Stimulated activated CD8-positive, alpha-beta memory T cell treated with anti-CD3 and anti-CD28 coated beads, Interleukin-15, amount 100 ng/mL, for 1 hour (primary cell): Measurements from ENCODE around the gene PRPSAP1.

Experiments
- DNase-seq: peaks from one replicate; pipeline ENCODE4 v3.0.0-alpha.2; 2020; ENCODE audit warnings: low read depth

The PRPSAP1 gene

DNA sequence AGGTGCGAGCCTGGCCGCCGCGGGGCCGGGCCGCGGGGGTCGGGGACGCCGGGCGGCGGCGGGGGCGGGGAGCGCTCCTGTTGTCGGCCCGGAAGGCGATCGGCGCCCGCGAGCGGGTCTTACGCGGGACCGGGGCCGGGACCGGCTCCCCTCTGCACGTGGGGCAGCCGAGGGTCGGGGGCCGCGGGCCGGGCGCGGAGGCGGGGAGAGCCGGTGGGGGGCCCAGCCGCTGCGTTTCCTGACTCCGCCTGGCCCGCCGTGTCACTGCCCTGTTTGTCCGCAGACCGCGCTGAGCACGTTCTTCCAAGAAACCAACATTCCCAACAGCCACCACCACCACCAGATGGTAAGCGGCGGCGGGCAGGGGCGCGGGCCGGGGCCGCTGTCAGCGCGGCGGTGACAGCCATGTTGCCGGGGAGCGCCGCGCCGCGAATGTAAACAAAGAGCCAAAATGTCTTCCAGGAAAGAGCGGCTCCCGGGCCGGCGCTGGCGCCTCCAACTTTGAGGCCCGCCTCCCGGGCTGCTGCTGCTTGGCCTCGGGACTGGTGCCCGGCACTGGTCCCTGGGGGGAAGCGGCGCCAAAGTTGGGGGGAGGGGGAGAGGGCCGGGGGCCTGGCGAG is 88.0 kb downstream of the PRPSAP1 start:
- no peak for DNase-seq

DNA sequence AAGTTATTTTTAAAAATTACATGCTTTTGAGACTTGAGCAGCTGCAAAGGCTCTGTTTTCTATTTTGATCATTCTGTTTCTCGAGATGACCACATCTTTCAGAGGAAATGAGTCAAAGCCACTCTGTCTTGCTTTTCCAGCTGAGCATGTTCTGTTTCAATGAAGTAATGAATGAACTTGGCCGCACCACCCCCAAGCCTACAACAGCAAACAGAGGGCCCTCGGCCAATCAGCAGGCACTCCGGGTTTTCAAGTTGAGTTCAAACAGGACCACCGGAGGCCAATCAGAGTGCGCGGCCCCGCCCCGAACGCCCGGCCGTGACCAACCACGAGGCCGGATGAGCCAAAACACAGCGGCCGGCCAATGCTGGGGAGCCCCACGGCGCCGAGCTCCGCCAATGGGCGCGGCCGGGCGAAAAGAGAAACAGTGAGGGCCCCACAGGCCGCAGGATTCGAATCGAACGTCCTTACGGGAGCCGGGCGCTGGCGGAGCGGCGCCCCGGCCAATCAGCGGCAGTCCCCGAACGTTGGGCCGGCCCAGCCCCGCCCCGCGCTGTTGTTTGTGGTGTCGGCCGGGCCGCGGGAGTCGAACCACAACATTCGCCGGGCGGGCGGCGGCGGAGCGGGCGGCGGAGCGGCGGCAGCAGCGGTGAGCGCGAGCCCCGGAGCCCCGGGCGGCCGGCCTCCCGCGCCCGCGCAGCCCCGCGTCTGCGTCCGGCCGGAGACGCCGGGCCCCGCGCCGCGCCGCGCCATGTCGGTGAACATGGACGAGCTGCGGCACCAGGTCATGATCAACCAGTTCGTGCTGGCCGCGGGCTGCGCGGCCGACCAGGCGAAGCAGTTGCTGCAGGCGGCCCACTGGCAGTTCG is 88.7 kb downstream of the PRPSAP1 start, which contains the start of gene UBALD2:
Gene UBALD2, plus strand, starts transcription at position 594 of the 869 bp plus-strand sequence. Its CDS starts 158 bp downstream, at position 752.
- DNase-seq, result peak; percentile 96

DNA sequence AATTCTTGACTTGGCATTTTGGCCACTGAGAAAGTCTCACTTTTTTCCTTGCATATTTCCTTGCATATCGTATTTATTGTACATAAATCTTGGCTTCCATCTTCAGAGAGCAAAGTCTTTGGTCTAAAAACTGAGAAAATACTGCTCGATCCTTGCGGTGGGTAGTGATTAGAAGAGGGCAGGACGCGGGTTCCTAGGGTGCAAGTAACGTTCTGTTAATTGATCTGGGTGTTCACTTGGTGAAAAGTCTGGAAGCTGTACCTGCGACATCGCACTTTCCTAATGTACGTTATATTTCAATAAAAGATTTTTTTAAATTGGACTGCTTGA is 89.3 kb downstream of the PRPSAP1 start:
- DNase-seq, result no peak

DNA sequence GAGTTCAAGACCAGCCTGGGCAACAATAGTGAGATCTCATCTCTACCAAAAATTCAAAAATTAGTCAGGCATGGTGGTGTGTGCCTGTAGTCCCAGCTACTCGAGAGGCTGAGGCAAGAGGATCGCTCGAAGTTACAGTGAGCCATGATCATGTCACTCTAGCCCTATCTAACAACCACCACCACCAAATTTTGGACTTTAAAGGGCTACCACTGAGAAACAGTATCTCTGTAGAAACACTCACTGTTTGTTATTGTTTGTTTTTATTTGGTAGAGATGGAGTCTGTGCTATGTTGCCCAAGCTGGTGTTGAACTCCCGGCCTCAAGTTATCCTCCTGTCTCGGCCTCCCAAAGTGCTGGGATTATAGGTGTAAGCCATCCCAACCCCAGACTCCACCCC is 89.8 kb downstream of the PRPSAP1 start:
- DNase-seq, result no peak

GRCh38 chr17:76262732-76263344 is 90.9 kb downstream of the PRPSAP1 start:
- no peak for DNase-seq

GRCh38 chr17:76261421-76262215 is 92.1 kb downstream of the PRPSAP1 start:
- no peak for DNase-seq

DNA sequence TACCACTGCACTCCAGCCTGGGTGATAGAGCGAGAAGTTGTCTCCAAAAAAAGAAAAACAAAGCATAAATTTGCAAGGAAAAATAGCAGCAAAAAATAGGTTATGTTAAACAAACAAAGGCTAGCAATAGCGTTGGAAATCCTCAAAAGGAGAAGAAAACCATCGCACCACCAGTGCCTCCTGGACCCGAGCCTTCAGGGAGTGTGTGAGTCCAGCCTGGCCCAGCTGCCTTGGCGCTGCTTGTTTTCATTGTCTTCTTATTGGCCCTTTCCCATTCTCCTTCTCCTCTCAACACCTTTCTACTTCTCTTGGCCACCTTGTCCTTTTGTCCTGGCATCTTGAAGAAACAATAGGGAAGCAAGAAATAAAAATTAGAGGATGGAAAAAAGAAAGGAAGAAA is 93.0 kb downstream of the PRPSAP1 start:
- no peak for DNase-seq

DNA sequence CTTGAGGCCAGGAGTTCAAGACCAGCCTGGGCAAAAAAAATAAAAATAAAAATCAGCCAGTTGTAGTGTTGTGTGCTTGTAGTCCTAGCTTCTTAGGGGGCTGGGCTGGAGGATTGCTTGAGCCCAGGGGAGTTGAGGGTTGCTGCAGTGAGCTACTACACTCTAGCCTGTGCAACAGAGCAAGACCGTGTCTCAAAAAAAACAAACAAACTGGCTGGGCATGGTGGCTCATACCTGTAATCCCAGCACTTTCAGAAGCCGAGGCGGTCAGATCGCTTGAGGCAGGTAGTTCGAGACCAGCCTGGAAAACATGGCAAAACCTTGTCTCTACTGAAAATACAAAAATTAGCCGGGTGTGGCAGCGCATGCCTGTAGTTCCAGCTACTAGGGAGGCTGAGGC is 93.5 kb downstream of the PRPSAP1 start:
- DNase-seq, result no peak
